DND-41 (cell line): ENCODE data around the gene VAC14.

Experiments
- ATAC-seq: fragments of 200-7000 bp; cut with Tn5 transposase; 3 replicates; pipeline ENCODE4 v1.9.1; 2021; ENCODE audit warnings: low read depth; ENCODE audit not compliant: insufficient read depth
- DNase-seq: peaks from one replicate; pipeline ENCODE4 v3.0.0-alpha.2; 2020
- H2AFZ ChIP-seq: 2 replicates; pipeline ENCODE4 v1.6.0; 2012; ENCODE audit warnings: low read depth, low read length
- H3K27ac ChIP-seq: 2 replicates; pipeline ENCODE4 v1.5.1; 2012; ENCODE audit warnings: low read length, inconsistent platforms
- H3K27me3 ChIP-seq: fragments of 200-600 bp; sonication (generic); 2 replicates; pipeline ENCODE4 v1.6.0; 2012; ENCODE audit warnings: low read length, mild to moderate bottlenecking, inconsistent platforms; ENCODE audit not compliant: insufficient read depth, poor library complexity
- H3K36me3 ChIP-seq: 2 replicates; pipeline ENCODE4 v1.5.1; 2012; ENCODE audit warnings: low read length, inconsistent platforms; ENCODE audit not compliant: insufficient read depth
- H3K4me1 ChIP-seq: 2 replicates; pipeline ENCODE4 v1.5.1; 2012; ENCODE audit warnings: mild to moderate bottlenecking, low read length; ENCODE audit not compliant: insufficient read depth
- H3K4me2 ChIP-seq: 2 replicates; pipeline ENCODE4 v1.6.0; 2012; ENCODE audit warnings: mild to moderate bottlenecking, moderate library complexity, low read length, inconsistent platforms; ENCODE audit not compliant: insufficient read depth
- H3K4me3 ChIP-seq, 2 experiments: fragments of 200-600 bp in 1 of 2; shearing (Covaris generic) in 1 of 2; 2 replicates each; pipeline ENCODE4 v1.5.1; 2012 to 2016; ENCODE audit warnings: inconsistent platforms in 2 of 2, low read length in 2 of 2, mild to moderate bottlenecking in 2 of 2, low read depth in 1 of 2, moderate library complexity in 1 of 2
- H3K79me2 ChIP-seq: 2 replicates; pipeline ENCODE4 v1.6.0; 2012; ENCODE audit warnings: low read length, inconsistent platforms; ENCODE audit not compliant: insufficient read depth
- H3K9ac ChIP-seq: 2 replicates; pipeline ENCODE4 v1.6.0; 2012; ENCODE audit warnings: low read depth, mild to moderate bottlenecking, inconsistent platforms, low read length, moderate library complexity
- H3K9me3 ChIP-seq: 2 replicates; pipeline ENCODE4 v1.5.1; 2012; ENCODE audit warnings: low read length, moderate library complexity, mild to moderate bottlenecking, inconsistent platforms; ENCODE audit not compliant: insufficient read depth, severe bottlenecking
- H4K20me1 ChIP-seq: 2 replicates; pipeline ENCODE4 v1.6.0; 2012; ENCODE audit warnings: low read length; ENCODE audit not compliant: insufficient read depth
- EZH2 ChIP-seq: IDR thresholded peaks from 3 replicates; pipeline ENCODE4 v1.6.1; 2012; ENCODE audit warnings: borderline replicate concordance, low read depth, mild to moderate bottlenecking, moderate library complexity, low read length, inconsistent platforms; ENCODE audit not compliant: severe bottlenecking
- TF ChIP-seq, protein P1 (sequence below): IDR thresholded peaks from 2 replicates; pipeline ENCODE4 v1.5.1; 2012; ENCODE audit warnings: borderline replicate concordance, low read length, moderate library complexity, mild to moderate bottlenecking; ENCODE audit not compliant: poor library complexity, severe bottlenecking; ENCODE audit errors: extremely low read depth

The VAC14 gene

GRCh38 chr16:70694088-70694867 is 106.7 kb downstream of the VAC14 start:
- Histone ChIP-seq H3K9ac (no peak overlapping the region), H2AFZ (no peak overlapping the region), H4K20me1 (peaks cover 6% of the 10 kb centered on the region; the same call in 1 of the 2 replicates), H3K4me1 (no peaks in the 10 kb centered on the region), H3K79me2 (no peaks in the 10 kb centered on the region), H3K36me3 (peaks cover 33% of the 10 kb centered on the region), H3K4me3 (no peak overlapping the region), H3K4me2 (no peak overlapping the region), H3K27ac (no peak overlapping the region), H3K27me3 (no peaks in the 10 kb centered on the region), H3K9me3 (no peaks in the 10 kb centered on the region)
- no peak for DNase-seq
- no peak for TF ChIP-seq EZH2
- TF ChIP-seq, protein P1, sequence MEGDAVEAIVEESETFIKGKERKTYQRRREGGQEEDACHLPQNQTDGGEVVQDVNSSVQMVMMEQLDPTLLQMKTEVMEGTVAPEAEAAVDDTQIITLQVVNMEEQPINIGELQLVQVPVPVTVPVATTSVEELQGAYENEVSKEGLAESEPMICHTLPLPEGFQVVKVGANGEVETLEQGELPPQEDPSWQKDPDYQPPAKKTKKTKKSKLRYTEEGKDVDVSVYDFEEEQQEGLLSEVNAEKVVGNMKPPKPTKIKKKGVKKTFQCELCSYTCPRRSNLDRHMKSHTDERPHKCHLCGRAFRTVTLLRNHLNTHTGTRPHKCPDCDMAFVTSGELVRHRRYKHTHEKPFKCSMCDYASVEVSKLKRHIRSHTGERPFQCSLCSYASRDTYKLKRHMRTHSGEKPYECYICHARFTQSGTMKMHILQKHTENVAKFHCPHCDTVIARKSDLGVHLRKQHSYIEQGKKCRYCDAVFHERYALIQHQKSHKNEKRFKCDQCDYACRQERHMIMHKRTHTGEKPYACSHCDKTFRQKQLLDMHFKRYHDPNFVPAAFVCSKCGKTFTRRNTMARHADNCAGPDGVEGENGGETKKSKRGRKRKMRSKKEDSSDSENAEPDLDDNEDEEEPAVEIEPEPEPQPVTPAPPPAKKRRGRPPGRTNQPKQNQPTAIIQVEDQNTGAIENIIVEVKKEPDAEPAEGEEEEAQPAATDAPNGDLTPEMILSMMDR: no peak
- no peak for ATAC-seq

GRCh38 chr16:70692873-70693671 is 107.9 kb downstream of the VAC14 start:
- Histone ChIP-seq H3K9ac (no peak overlapping the region), H3K4me1 (no peaks in the 10 kb centered on the region), H3K36me3 (peaks cover 23% of the 10 kb centered on the region)

DNA sequence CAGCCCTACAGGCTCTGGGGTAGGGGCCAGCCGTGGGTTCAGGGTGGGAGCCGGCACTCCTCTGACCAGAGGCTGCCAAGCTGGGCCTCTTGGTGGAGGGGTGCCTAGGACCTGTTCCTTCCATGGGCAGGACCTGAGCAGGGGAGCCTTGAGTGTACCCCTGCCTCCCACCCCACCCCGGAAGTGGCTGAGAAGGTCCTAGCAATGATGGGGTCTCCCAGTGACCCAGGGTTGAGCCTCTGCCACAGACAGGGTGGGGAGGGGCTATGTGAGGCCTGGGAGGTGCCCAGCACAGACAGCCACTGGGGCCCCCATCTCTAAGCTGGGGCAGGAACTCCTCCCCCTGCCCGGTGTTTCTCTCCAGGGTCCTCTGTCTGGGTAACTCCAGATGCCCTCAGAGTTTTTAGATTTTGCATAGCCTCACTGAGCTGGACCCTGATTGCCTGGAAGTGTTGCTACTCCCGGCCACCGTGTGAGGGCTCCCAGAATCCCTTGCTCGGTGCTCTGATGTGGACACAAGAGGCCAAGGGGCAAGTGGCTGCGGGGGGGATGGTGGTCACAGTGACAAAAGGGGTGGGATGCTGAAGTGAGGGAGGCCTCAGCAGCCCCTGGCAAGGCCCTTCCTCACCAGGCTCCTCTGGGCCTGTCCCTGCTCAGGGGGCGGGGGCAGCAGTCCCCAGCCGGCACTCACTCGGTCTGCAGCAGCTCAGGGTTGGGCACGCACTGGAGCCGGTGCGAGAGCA is 108.7 kb downstream of the VAC14 start:
- H3K9ac ChIP-seq: no peak overlapping the region
- ATAC-seq (no peak), DNase-seq (no peak)
- H4K20me1 ChIP-seq: 0 out of 2 replicates have a peak, but pooled peaks cover 6% of the 10 kb centered on the region
- H3K4me3 ChIP-seq: no peak overlapping the region
- no peaks in the 10 kb centered on the region for H3K79me2 ChIP-seq
- no peaks in the 10 kb centered on the region for H3K9me3 ChIP-seq
- no peaks in the 10 kb centered on the region for H3K27me3 ChIP-seq
- no peak for TF ChIP-seq EZH2
- TF ChIP-seq, protein P1: no peak
- no peak overlapping the region for H3K4me2 ChIP-seq
- H2AFZ ChIP-seq: no peak overlapping the region
- peaks cover 21% of the 10 kb centered on the region; the same call in 1 of the 2 replicates for H3K36me3 ChIP-seq
- no peak overlapping the region for H3K27ac ChIP-seq
- no peaks in the 10 kb centered on the region for H3K4me1 ChIP-seq

More at GRCh38 chr16:70692873-70693671, 107.9 kb downstream of the VAC14 start:
- peaks cover 6% of the 10 kb centered on the region; the same call in 1 of the 2 replicates for H4K20me1 ChIP-seq
- no peak for ATAC-seq
- H3K9me3 ChIP-seq: no peaks in the 10 kb centered on the region
- TF ChIP-seq EZH2: no peak
- TF ChIP-seq, protein P1: no peak
- H3K27ac ChIP-seq: no peak overlapping the region
- H3K27me3 ChIP-seq: no peaks in the 10 kb centered on the region
- H3K79me2 ChIP-seq: no peaks in the 10 kb centered on the region
- no peak overlapping the region for H3K4me3 ChIP-seq
- no peak overlapping the region for H3K4me2 ChIP-seq
- no peak for DNase-seq
- H2AFZ ChIP-seq: no peak overlapping the region
